Activated T-cell treated with anti-CD3 and anti-CD28 coated beads, Interleukin-2, amount 50 U/mL, for 48 hours (primary cell): Measurements from ENCODE around the gene ABCB6.
"Not testable (repeated sequence)": the region's sequence is repeated elsewhere in the genome, so short reads cannot be mapped to it uniquely, and the experiment has no call there.

ENCODE experiments used
- DNase-seq, 2 experiments: peaks; one replicate each; pipeline ENCODE4 v3.0.0-alpha.2; 2020

ABCB6 gene

DNA sequence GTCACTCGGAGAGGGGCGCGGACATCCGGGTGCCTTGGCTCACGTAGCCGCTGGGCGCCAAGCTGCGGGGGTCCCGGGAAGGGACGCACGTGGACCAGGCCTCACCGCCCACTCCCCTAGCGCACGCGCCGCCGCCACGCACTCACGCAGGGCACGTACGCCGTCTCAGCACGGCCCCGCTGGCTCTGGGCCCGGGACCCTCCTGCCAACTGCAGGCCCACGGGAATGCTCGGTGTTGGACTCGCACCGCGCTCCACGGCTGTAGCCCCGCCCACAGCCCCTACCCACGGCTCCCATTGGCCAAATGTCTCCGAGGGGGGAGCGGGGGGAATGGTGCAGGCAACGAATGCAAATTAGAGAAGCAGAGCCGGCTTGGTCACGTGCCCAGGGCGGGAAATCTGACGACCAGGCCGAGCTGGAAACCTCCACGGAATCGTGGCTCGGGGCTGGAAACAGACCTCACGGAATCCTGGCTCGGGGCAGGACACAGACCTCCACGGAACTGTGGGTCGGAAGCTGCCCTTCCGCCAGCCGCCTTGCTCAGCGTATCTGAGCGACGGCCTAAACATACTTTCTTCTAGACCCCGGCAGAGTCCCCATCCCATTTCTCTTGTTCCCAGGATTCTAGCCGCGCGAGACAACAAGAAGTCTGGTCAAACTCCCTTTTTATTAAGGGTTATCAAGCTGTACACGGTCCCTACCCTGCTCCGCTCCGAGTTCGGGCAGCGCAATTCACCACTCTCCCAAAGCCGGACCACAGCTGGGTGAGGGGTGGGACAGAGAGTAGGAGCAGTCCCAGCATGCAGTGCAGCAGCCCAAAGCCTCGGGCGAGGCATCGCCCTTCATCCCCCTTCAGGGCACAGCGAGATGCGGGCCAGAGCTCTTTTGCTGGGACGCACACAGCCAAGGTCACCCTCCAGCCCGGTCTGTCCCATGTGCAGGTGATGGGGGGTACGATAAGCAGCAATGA lies at the start of gene ABCB6:
Gene ABCB6 (minus strand): TSS at position 227 of the 970 bp plus-strand sequence. CDS start 285 bp downstream, outside the sequence.
- DNase-seq, result peak; percentile 93 to 95

DNA sequence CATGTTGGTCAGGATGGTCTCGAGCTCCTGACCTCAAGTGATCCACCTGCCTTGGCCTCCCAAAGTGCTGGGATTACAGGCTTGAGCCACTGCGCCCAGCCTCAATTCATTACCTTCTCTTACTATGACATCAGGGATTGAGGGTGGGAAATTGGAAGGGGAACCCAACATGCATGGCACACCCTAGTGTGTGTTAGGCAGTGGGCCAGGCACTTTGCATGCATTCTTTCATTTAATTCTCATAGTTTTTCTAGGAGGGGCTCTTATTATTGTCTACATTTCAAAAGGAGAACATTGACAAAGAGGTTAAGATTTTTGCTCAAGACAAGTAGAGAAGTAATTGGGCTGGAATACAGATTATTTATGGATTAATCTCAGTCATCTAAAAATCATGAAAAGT lies 49.5 kb upstream of the ABCB6 start:
- DNase-seq, result no peak

- DNase-seq, result no peak
These were observed 48.1 kb upstream of the ABCB6 start for GRCh38 chr2:219266886-219267285.

DNA sequence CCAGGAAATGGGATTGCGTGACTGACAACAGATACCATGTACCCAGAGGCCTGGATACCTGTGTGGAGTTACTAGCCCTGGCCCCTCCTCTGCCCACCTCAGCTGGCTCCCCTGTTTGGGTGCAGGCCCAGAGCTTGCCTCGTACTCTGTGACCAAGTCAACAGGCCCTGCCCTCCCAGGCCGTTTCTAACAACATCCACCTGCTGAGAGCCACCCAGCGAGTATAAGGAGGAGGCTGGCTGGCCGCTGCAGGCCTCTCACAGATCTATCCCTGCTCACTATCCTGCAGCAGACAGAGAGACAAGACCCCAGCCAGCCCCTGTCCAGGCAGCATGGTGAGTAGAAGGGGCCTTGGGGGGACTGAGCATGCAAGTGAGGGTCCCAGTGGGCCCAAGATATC lies 47.5 kb upstream of the ABCB6 start:
- no peak for DNase-seq

DNA sequence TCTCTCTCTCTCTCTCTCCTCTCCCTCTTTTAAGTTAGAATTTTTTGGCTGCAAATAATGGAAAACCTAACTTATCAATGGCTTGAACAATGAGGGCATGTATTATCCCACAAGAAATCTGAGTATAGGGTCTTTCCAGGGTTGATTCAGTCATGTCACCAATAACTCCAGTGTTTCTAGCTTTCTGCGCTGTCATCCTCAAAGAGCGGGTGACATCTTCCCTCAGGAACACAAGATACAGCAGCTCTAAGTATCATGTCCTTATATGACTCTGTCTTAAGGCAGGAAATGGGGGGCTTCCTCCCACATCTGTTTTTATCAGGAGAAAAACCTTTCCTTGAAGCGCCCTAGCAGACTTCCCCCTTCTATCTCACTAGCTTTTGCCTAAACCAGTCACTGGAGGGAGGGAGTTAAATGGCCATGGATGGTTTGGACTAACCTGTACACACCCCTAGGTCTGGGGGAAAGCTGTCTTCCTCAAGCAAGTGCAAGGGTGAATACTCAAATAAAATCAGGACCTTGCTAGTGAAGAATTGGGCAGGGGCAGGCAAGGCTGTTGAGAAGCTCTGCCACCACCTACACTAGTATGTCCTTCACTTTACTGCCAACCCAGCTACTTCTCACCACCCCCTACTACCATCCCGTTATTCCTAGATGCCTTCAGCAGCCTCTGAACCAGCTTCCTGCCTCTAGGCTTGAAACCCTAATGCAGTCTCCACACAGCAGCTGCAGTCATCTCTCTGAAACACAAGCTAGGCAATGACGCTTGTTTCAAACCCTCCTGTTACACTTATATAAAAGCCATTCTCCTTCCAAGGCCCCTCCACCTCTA lies 42.5 kb upstream of the ABCB6 start:
- DNase-seq, result no peak

DNA sequence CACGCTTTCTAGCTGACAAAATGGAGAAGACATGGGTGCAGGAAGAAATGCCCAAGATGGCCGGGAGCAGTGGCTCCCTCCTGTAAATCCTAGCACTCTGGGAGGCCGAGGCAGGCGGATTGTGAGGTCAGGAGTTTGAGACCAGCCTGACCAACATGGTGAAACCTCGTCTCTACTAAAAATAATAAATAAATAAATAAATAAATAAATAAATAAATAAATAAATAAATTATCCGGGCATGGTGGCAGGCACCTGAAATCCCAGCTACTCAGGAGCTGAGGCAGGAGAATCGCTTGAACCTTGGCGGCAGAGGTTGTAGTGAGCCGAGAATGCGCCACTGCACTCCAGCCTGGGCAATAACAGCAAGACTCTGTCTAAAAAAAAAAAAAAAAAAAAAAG lies 40.2 kb upstream of the ABCB6 start:
- not testable (repeated sequence) for DNase-seq

- peak; percentile 71 to 72 for DNase-seq
These were observed 35.9 kb upstream of the ABCB6 start for GRCh38 chr2:219254590-219255201.

DNA sequence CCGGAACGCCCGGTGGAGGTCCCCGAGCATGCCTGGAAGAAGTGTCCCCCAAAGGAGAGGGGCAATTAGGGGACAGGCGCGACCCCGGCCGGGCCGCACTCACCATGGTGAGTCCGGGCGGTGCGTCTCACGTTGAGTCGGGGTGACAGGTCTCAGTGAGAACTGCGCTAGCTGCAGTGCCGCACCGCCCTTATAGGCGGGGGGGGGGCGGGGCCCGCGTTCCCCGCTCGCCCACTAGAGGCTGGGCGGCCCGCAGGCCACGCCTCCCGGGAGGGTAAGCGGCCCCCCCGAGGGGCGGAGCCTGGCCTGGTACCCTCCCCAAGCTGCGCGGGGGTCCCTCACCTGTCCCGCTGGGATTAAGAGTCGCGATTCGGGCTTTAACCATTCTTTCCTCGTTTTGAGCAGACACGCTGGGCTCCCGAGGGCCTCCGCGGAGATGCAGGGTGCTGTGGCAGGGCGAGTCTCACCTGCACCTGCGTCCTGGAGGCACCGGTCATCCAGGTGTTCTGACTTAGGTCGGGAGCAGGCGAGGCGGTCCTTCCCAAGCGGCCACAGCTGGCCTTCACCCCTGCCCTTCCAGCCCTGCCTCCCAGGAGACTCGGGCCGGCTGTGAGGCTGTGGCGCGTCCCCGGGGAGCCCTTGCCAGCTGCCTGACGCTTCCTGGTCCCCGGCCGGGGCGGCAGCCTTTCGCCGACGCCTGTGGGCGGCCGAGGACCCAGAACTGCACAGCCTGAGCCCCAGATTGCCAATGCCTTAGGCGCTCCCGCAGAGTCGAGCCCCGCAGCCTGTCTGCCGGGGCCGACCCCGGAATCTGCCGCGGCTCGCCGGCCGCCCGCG lies 35.2 kb upstream of the ABCB6 start, which contains the start of gene TUBA4A:
Gene TUBA4A (minus strand): TSS at position 166 of the 837 bp plus-strand sequence. CDS start 60 bp downstream, at position 106.
- DNase-seq, result peak; percentile 94

- peak; percentile 69 to 71 for DNase-seq
These were observed 34.4 kb upstream of the ABCB6 start, which contains the start of gene TUBA4B for GRCh38 chr2:219252900-219253752. TUBA4B (plus strand) TSS chr2:219253243; CDS start chr2:219253408, 165 bp downstream.

- no peak for DNase-seq
These were observed 33.8 kb upstream of the ABCB6 start for GRCh38 chr2:219252570-219252899.

GRCh38 chr2:219252084-219252483 lies 33.3 kb upstream of the ABCB6 start:
- DNase-seq, result peak; percentile 43 to 50

DNA sequence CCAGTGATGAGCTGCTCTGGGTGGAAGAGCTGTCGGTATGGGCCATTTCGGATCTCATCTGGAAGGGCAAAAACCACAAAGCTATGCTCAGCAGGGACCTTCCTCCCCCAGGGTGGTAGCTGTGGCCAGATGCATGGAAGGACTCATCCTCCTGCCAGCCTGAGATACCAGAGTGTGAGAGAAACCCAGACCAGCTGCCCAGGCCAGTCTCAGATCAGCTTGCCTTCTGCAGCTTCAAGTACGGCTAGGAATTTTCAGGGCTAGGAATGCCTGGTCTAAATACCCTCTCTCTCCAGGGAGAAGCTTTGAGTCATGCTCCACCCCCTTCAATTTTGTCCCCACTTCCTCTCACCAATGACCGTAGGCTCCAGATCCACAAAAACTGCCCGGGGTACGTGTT lies 32.9 kb upstream of the ABCB6 start:
- DNase-seq, result no peak

DNA sequence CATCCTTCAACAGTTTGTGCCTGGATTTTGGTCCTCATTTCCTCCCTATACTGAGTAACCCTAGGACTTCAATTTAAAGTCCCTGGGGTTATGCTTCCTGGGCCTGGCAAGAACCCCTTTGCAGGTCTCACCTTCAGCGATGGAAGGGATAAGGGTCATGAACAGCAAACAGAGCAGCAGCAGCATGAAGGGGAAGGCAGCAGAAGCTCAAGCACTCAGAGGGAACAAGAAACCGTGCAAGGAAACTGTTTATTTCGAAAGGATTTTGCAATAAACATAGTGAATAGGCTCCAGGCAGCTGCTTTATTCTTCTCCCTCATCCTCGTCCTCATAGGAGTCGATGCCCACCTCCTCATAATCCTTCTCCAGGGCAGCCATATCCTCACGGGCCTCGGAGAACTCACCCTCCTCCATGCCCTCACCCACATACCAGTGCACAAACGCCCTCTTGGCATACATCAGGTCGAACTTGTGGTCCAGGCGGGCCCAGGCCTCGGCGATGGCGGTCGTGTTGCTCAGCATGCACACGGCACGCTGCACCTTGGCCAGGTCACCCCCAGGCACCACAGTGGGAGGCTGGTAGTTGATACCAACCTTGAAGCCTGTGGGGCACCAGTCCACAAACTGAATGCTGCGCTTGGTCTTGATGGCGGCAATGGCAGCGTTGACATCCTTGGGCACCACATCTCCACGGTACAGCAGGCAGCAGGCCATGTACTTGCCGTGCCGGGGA lies 31.5 kb upstream of the ABCB6 start:
- DNase-seq, result no peak

DNA sequence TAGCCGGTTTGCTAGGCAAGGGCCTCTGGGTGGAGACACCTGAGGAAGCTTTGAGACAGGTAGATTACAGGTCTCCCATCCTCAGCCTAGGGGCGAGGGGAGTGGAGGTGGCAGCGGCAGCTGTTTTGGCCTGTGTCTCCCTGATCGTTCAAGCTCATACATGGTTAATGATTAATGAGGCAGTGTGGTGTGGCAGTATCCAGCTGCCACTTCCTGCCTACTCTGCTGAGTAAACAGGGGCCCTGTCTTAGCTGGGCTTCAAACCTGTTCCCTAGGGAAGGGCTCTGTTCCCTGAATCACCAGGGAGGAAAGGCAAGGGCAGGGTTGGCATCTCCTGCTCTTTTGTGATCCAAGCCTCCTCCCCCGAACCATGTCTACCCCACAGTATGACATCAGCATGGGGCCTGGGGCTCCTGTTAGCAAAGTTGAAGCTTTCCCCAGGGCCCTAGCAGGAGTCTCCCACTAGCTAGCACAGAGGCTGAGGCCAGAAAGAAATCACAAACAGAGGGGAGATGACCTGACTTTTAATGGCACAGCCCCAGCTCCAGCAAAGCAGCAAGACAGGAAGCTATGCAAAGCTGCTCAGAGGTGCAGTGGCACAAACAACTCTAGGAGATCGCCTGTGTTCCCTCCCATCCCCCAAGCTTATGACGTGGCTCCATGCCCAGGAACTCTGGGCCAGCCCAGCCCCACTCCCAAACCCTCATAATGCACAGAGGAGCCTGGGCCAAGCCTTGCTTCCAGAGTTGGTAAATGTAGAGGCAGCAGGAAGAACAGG lies 30.6 kb upstream of the ABCB6 start:
- peak; percentile 39 to 51 for DNase-seq

- DNase-seq, result no peak
These were observed 30.1 kb upstream of the ABCB6 start for GRCh38 chr2:219248845-219249202.

DNA sequence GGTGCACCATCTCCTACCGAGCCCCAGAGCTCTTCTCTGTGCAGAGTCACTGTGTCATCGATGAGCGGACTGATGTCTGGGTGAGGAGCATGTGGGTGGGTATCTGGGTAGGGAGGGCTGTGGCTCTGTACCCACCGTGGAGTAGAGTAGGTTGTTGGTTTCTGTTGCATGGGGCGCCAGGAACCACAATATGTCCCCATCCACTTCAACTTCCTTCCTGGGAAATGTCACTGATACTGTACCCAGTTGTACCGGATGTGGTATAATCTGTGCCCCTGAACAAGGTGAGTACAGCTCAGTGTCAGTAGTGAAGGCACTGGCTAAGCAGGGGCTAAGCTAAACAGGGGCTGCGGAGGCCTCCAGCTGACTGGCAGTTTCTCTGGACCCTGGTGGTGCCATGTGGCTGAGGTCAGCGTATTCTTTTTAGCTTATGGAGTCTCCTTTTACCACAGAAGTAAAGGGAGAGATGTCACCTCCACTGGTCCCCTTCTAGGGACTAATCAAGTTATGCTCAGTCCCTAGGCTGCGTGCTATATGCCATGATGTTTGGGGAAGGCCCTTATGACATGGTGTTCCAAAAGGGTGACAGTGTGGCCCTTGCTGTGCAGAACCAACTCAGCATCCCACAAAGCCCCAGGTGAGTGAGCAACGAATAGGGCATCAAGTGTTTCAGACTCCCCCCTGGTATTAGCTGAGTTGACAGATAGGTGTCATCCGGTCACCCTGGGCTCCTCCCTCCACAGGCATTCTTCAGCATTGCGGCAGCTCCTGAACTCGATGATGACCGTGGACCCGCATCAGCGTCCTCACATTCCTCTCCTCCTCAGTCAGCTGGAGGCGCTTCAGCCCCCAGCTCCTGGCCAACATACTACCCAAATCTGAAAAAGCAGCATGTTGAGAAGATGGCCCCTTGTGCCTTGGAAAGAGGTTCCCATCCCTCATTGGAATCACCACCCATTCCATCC lies 29.2 kb upstream of the ABCB6 start:
- DNase-seq, result peak; percentile 59 to 72

- DNase-seq, result no peak
These were observed 27.8 kb upstream of the ABCB6 start for GRCh38 chr2:219246559-219246958.

DNA sequence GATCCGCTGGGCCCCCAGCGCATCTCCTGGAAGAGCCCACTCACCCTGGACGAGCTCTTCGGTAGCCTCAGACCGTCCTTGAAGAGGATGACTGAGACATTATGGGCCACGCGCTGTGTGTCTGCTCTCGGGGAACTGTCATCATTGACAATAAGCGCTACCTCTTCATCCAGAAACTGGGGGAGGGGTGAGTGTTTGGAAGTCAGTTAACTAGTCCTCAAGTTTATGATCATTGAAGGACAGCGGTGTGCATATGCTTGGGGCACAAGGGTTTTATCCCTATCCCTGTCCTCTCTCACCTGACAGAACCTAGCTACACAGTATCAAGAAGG lies 27.1 kb upstream of the ABCB6 start:
- DNase-seq, result no peak
